Astrocyte (in vitro differentiated cells and primary cell): Measurements from ENCODE around the gene NPPB.

ENCODE experiments used
- EZH2 ChIP-seq: IDR thresholded peaks from 2 replicates; pipeline ENCODE4 v1.6.1; 2012; ENCODE audit warnings: mild to moderate bottlenecking, low read length, inconsistent platforms; ENCODE audit not compliant: insufficient read depth
- TF ChIP-seq, protein P1 (sequence below): IDR thresholded peaks from 2 replicates; pipeline ENCODE4 v1.5.1; 2011; ENCODE audit warnings: low read depth, mild to moderate bottlenecking, inconsistent platforms, low read length, moderate library complexity; ENCODE audit not compliant: insufficient read depth

DNA sequence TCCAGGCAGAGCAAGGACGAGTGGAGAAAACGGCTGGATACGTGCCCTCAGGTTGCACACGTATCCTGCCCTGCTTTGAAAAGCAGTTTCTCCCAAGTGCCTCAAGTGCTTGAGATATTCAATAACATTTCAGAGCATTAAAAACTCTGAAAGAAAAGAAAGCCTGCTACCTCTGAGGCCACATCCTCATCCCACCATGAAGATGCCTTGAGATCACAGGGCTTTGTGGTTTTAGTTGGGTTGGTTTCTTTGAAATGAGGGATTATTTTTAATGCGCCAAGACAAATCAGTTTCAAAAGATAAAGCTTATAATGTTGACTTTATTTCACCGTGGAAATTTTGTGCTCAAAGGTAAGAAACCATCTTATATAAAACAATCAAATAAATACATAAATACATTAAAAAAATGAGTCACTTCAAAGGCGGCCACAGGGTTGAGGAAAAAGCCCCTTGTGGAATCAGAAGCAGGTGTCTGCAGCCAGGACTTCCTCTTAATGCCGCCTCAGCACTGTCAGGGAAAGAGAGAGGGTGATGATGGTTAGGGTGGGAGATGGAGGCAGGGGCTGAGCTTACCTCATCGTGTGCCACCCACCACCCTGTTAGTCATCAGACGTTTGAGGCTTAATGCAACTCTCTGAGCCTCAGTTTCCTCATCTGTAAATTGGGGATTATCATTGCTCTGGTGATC lies 1.4 kb downstream of the NPPB start:
- TF ChIP-seq, protein P1, sequence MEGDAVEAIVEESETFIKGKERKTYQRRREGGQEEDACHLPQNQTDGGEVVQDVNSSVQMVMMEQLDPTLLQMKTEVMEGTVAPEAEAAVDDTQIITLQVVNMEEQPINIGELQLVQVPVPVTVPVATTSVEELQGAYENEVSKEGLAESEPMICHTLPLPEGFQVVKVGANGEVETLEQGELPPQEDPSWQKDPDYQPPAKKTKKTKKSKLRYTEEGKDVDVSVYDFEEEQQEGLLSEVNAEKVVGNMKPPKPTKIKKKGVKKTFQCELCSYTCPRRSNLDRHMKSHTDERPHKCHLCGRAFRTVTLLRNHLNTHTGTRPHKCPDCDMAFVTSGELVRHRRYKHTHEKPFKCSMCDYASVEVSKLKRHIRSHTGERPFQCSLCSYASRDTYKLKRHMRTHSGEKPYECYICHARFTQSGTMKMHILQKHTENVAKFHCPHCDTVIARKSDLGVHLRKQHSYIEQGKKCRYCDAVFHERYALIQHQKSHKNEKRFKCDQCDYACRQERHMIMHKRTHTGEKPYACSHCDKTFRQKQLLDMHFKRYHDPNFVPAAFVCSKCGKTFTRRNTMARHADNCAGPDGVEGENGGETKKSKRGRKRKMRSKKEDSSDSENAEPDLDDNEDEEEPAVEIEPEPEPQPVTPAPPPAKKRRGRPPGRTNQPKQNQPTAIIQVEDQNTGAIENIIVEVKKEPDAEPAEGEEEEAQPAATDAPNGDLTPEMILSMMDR, result no peak
- TF ChIP-seq EZH2, result no peak
